ENCODE results near the gene MPDZ. TPM values are rescaled to one million over a fixed set of nuclear protein-coding genes. Genes with fewer than 3 reads are reported as not detected.

MPDZ gene
- total RNA-seq, 1 experiment from 2014 or later, result 46.7 TPM

- Histone ChIP-seq H3K79me2 (ENCODE audit: insufficient read depth, low read length) (no peaks in the 10 kb centered on the region), H4K91ac (ENCODE audit: insufficient read length, low read depth, low read length) (no peak overlapping the region), H2AK5ac (ENCODE audit: insufficient read length, low read length) (no peak overlapping the region), H3T11ph (ENCODE audit: low read length) (no peak overlapping the region), H3K9me3 (ENCODE audit: control insufficient read depth, low read depth, low read length) (no peaks in the 10 kb centered on the region), H3K23ac (ENCODE audit: insufficient read length, low read depth, low read length) (no peak overlapping the region), H2BK15ac (ENCODE audit: low read depth, low read length) (no peak overlapping the region), H3K27ac (ENCODE audit: insufficient read length, low read depth, low read length) (no peak overlapping the region), H3K56ac (ENCODE audit: insufficient read length, low read depth, low read length) (no peak overlapping the region), H4K5ac (ENCODE audit: insufficient read length, low read depth, low read length) (no peak overlapping the region), H2BK12ac (ENCODE audit: insufficient read length, low read depth, low read length) (no peak overlapping the region), H3K9ac (ENCODE audit: extremely low read depth, insufficient read length, low read length) (no peak overlapping the region), H3K4ac (ENCODE audit: low read depth, low read length) (no peak overlapping the region), H3K27me3 (ENCODE audit: insufficient read depth, low read length) (no peaks in the 10 kb centered on the region), H3K4me1 (ENCODE audit: insufficient read depth, low read length) (peaks cover 4% of the 10 kb centered on the region), H3K14ac (ENCODE audit: insufficient read depth, low read length) (no peak overlapping the region), H2BK5ac (ENCODE audit: insufficient read length, low read length) (no peak overlapping the region), H2AFZ (ENCODE audit: low read length) (no peak overlapping the region), H2BK120ac (ENCODE audit: low read depth, low read length, poor library complexity, severe bottlenecking) (no peak overlapping the region), H3K18ac (ENCODE audit: insufficient read length, low read depth, low read length) (no peak overlapping the region), H4K8ac (replicated peaks; ENCODE audit: insufficient read length, low read depth, low read length) (no peak overlapping the region), H3K79me1 (ENCODE audit: insufficient read depth, low read depth, low read length, poor library complexity, severe bottlenecking) (no peaks in the 10 kb centered on the region), H4K20me1 (ENCODE audit: control insufficient read depth, insufficient read depth, insufficient read length) (no peaks in the 10 kb centered on the region), H3K4me2 (ENCODE audit: insufficient read depth, insufficient read length, low read length) (no peak overlapping the region), H2BK20ac (ENCODE audit: low read depth, low read length, poor library complexity, severe bottlenecking) (no peak overlapping the region), H3K23me2 (ENCODE audit: insufficient read length, low read depth, low read length, poor library complexity, severe bottlenecking) (no peaks in the 10 kb centered on the region)
- Mint-ChIP-seq H3K4me1 (peaks cover 9 to 12% of the 10 kb centered on the region in 2 experiments), H3K9me3 (no peaks in the 10 kb centered on the region), H3K36me3 (ENCODE audit: insufficient read depth in 1 of 3, low read depth in 3 of 3) (peaks cover 2 to 34% (median 15%) of the 10 kb centered on the region in 3 experiments; a peak in 5 of 7 replicates), H3K27ac (peak overlapping the region in 1 of 3 experiments; percentile 85; a peak in 2 of 7 replicates), H3K27me3 (ENCODE audit: low read depth) (no peaks in the 10 kb centered on the region), H3K4me3 (no peak overlapping the region)
- no peak for DNase-seq
- TF ChIP-seq, protein P1, sequence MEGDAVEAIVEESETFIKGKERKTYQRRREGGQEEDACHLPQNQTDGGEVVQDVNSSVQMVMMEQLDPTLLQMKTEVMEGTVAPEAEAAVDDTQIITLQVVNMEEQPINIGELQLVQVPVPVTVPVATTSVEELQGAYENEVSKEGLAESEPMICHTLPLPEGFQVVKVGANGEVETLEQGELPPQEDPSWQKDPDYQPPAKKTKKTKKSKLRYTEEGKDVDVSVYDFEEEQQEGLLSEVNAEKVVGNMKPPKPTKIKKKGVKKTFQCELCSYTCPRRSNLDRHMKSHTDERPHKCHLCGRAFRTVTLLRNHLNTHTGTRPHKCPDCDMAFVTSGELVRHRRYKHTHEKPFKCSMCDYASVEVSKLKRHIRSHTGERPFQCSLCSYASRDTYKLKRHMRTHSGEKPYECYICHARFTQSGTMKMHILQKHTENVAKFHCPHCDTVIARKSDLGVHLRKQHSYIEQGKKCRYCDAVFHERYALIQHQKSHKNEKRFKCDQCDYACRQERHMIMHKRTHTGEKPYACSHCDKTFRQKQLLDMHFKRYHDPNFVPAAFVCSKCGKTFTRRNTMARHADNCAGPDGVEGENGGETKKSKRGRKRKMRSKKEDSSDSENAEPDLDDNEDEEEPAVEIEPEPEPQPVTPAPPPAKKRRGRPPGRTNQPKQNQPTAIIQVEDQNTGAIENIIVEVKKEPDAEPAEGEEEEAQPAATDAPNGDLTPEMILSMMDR (conservative IDR thresholded peaks at IDR 0.05), result no peak
- no CpG with 5 or more reads among the region's 2 CpGs for WGBS (ENCODE audit: extremely low coverage, insufficient read length, low lambda C conversion rate)
Measured at GRCh38 chr9:13165956-13166355, 113.5 kb downstream of the MPDZ start.
